CD4-positive, alpha-beta T cell treated with Interleukin-1 beta for 1 hour (primary cell): ENCODE measurements around the gene RBM6.
"Not testable (repeated sequence)": the region's sequence is repeated elsewhere in the genome, so short reads cannot be mapped to it uniquely, and the experiment has no call there.

ENCODE experiments used
- DNase-seq, 2 donors: peaks; one replicate each; pipeline ENCODE4 v3.0.0-alpha.2; 2020 to 2022

RBM6 gene

DNA sequence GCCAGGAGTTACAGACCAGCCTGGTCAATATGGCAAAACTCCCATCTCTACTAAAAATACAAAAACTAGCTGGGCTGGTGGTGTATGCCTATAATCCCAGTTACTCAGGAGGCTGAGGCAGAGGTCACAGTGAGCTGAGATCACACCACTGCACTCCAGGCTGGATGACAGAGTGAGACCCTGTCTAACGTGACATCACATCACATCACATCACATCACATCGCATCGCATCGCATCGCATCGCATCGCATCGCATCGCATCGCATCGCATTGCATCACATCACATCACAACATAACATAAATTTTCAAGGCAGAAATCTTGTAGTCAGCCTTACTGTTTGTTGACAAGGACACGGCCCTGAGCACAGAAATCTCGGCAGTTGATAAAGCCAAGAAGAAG, 44.4 kb downstream of the RBM6 start:
- DNase-seq, result no peak

- no peak for DNase-seq
Observed at GRCh38 chr3:49992326-49992725, 52.4 kb downstream of the RBM6 start.

DNA sequence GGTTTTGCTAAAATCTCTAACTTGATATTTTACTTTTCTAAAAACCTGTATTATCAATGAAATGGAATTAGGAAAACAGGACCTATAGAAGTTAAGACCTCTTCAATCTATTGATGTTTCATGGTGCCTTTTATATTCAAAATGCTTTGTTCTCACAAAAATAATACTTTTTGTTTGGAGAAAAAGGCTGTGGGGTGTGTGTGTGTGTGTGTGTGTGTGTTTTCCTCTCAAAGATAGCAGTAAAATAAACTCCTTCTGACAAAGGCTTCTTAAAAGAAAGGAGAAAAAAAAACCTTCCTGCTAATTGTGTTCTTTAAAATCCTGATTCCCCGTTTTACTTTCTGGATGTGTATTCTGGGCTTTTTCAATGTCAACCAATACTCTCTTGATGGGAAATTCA, 54.5 kb downstream of the RBM6 start:
- DNase-seq, result no peak

GRCh38 chr3:49996016-49996415, 56.1 kb downstream of the RBM6 start:
- DNase-seq, result no peak

- DNase-seq, result no peak
Observed at GRCh38 chr3:49997862-49998261, 57.9 kb downstream of the RBM6 start.

DNA sequence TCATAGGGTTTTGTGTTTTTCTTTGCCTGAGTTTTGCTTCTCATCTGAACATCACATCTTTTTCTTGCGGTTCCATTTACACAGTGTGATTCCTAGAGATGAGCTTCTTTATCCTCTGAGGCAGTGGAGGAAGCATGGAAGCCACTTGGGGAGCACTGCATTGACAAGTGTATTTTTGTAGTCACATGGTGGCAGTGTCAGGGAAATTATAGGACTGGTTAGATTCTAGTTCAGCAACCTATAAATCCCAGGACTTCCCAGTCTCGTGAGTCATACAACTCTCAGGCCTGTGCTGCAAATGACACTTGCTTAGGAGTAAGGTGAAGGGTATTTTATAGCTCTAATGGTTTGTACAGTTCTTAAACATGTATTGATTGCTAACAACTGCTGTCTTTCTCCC, 58.4 kb downstream of the RBM6 start:
- DNase-seq, result no peak

GRCh38 chr3:50001511-50001910, 61.6 kb downstream of the RBM6 start:
- DNase-seq, result no peak

DNA sequence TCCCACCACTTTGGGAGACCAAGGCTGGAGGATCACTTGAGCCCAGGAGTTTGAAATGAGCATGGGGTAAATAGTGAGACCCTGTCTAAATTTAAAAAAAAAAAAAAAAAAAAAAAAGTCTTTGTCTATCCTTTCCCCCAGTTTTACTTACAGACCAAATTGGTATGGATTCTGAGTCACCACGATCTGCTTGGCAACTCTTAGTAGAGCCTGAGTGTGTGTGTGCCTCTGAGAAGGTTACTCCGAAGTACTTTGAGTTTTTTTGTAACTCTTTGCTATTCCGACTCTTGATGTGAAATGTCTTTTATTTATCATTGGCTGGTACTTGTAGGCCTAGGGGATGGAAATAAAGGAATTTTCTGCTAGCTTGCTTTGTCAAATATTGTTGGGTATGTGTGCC, 63.3 kb downstream of the RBM6 start:
- no peak for DNase-seq

DNA sequence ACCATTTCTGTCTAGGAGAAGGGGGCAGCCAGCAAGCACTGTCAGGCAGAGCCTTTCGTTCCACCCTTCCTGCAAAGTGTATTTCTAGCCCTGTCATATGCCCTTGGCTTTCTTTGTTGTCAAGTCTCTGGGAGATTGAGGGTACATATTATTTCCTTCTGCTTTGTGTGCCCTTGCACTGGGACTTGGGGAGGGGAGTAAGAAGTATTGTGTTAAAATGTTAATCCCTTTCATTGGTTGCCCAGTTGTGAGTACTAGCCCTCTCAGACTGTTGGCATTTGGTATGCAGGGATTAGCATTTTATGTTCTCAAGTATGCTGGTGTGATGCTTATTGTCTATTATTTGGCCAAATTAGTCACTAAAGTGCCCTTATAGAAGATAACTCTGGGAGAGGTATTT, 63.9 kb downstream of the RBM6 start:
- DNase-seq, result no peak

- DNase-seq, result no peak
Observed at GRCh38 chr3:50008931-50009330, 69.0 kb downstream of the RBM6 start.

GRCh38 chr3:50010959-50011358, 71.0 kb downstream of the RBM6 start:
- no peak for DNase-seq

DNA sequence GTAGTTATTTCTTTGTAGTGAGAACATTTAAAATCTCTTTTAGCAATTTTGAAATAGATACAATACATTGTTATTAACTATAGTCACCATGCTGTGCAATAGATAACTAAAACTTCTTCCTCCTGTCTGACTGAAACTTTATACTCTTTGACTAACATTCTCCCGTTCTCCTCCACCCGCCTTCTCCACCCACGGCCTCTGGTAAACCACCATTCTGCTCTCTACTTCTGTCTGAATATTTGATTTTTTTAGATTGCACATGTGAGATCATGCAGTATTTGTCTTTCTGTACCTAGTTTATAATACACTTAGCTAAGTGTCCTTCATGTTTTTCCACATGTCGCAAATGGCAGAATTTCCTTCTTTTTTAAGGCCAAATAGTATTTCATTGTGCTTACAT, 76.0 kb downstream of the RBM6 start:
- DNase-seq, result no peak

- DNase-seq, result no peak
Observed at GRCh38 chr3:50028346-50028745, 88.4 kb downstream of the RBM6 start.

GRCh38 chr3:50031201-50031600, 91.3 kb downstream of the RBM6 start:
- not testable (repeated sequence) for DNase-seq

DNA sequence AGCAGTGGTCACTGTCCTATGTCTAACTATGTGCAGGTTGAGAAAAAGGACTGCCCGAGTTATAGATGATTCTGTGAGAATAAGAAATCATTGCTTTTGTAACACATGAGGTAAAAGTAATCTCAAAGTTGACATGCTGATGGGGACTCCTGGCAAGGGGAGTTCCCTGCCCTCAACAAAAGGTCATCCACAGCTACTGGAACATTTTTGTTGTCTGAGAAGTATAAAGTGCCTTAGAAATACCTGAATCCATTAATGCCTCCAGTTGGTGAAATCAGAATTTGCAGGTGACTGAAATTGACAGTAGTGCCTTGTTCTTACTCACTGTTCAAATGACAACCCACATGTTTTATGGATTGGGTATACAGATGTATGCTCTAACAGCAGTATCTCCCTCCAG, 105.0 kb downstream of the RBM6 start:
- DNase-seq, result no peak

DNA sequence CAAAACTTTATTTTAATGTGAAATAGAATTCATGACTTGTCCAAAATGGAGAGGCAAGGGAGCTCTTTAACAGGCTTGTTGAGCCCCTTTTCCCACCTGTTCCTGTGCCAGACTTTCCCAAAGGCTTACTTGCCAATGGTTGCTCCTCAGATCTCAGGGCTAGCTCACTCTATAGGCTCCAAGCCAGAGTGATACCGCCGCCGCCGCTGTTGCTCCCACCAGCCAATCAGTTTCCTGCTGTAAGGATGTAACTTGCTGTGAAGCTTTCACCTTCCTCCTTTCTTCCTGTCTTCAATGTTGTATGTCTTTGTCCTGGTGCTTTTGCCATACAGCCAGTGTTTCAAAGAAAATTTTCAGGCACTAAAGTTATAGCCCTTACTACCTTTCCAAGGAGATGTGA, 107.5 kb downstream of the RBM6 start:
- no peak for DNase-seq

GRCh38 chr3:50050361-50050760, 110.4 kb downstream of the RBM6 start:
- DNase-seq, result no peak

DNA sequence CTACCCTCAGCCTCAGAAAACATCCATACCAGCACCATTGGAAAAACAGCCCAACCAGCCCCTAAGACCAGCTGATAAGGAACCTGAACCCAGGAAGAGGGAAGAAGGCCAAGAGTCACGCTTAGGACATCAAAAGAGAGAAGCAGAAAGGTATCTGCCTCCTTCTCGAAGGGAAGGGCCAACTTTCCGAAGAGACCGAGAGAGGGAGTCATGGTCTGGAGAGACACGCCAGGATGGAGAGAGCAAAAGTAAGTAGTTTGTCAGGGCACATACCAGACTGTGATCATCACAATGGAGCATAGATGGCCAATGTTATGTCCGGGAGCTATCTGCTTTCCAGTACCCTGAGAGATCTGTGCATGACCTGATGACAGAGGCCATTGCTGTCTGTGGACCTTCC, 117.8 kb downstream of the RBM6 start:
- DNase-seq, result no peak

GRCh38 chr3:50068134-50068533, 128.2 kb downstream of the RBM6 start:
- DNase-seq, result no peak

GRCh38 chr3:50078091-50078490, 138.1 kb downstream of the RBM6 start:
- DNase-seq, result no peak

- no peak for DNase-seq
Observed at GRCh38 chr3:50078622-50079021, 138.7 kb downstream of the RBM6 start.

- DNase-seq, result not testable (repeated sequence)
Observed at GRCh38 chr3:50084951-50085350, 145.0 kb downstream of the RBM6 start.

- DNase-seq, result peak; percentile 90 to 91
Observed at GRCh38 chr3:50088725-50089608, 149.0 kb downstream of the RBM6 start, which contains the start of gene RBM5. Gene RBM5 (plus strand): TSS chr3:50088919. CDS start chr3:50090435, 1,516 bp downstream.

DNA sequence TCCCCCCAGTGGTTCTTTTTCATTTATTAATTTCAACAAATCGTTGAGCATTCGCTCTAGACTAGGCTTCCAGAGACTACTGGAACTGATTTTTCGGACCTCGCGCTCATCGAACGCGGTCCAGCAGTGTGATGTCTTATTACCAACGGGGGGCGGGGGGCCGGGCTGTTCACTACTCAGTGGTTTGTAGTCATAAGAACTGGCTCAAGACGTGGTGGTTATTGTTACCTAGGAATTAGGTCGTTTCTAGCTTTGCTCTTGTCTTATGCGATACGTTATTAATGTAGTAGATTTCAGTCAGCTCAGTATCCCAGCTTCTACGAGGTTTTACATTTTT, 149.6 kb downstream of the RBM6 start:
- no peak for DNase-seq

DNA sequence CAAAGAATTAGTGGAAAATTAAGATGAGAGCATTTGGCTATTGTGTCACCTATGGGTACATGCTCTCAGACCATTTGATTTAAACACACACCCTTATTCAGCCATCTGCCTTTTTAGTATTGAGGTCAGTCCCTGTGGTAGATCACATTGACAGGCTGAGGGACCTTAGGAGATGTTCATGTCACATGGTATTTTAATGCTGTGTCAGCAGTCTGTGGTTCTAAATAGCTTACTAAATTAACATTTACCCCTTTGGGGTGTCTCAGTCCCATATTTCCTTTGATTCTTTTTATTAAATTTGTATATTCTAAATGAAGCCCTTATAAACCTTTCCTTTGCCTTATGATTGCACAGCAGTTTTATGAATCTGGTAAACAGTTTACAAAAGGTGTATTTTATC, 151.0 kb downstream of the RBM6 start:
- DNase-seq, result no peak
